GM12878 (cell line): ENCODE measurements around the gene SETBP1. TPM values are rescaled to one million over a fixed set of nuclear protein-coding genes. Genes with fewer than 3 reads are reported as not detected.

Experiments used
- ATF7 ChIP-seq: fragments of 450-650 bp; IDR thresholded peaks from 2 replicates; pipeline ENCODE4 v1.6.1; 2016; ENCODE audit warnings: low read depth, mild to moderate bottlenecking
- DPF2 ChIP-seq: fragments of 450-650 bp; IDR thresholded peaks from 2 replicates; pipeline ENCODE4 v1.6.1; 2017; ENCODE audit warnings: mild to moderate bottlenecking
- HDAC6 ChIP-seq: fragments of 200-600 bp; sonication (generic); IDR thresholded peaks from one replicate; pipeline ENCODE4 v1.8.0; 2017; ENCODE audit warnings: antibody characterized with exemption; ENCODE audit not compliant: unreplicated experiment
- JUND ChIP-seq: IDR thresholded peaks from 2 replicates; pipeline ENCODE4 v1.6.1; 2012; ENCODE audit warnings: low read depth, mild to moderate bottlenecking, low read length, improper control_type of control experiment, moderate library complexity
- MTA2 ChIP-seq: fragments of 450-650 bp; IDR thresholded peaks from 2 replicates; pipeline ENCODE4 v1.6.1; 2016; ENCODE audit warnings: low read depth, mild to moderate bottlenecking, moderate library complexity
- PAX8 ChIP-seq: fragments of 450-650 bp; IDR thresholded peaks from 2 replicates; pipeline ENCODE4 v1.6.1; 2017; ENCODE audit warnings: mild to moderate bottlenecking, moderate library complexity
- PML ChIP-seq: IDR thresholded peaks from 2 replicates; pipeline ENCODE4 v1.6.1; 2012; ENCODE audit warnings: low read length, inconsistent platforms
- POLR2A ChIP-seq: IDR thresholded peaks from 2 replicates; pipeline ENCODE4 v1.6.1; 2011; ENCODE audit warnings: low read depth, mild to moderate bottlenecking, low read length
- POLR2AphosphoS5 ChIP-seq: IDR thresholded peaks from 2 replicates; pipeline ENCODE4 v1.6.1; 2011; ENCODE audit warnings: mild to moderate bottlenecking, low read length, inconsistent platforms
- RAD21 ChIP-seq: IDR thresholded peaks from 2 replicates; pipeline ENCODE4 v1.6.1; 2011; ENCODE audit warnings: mild to moderate bottlenecking, low read depth, low read length, moderate library complexity; ENCODE audit not compliant: insufficient read depth
- RFX5 ChIP-seq: IDR thresholded peaks from 2 replicates; pipeline ENCODE4 v1.6.1; 2011; ENCODE audit warnings: low read depth, low read length, improper control_type of control experiment
- SIN3A ChIP-seq: IDR thresholded peaks from 2 replicates; pipeline ENCODE4 v1.6.1; 2012; ENCODE audit warnings: low read depth, low read length, improper control_type of control experiment
- SMAD5 ChIP-seq: IDR thresholded peaks from 2 replicates; pipeline ENCODE4 v1.6.1; 2016; ENCODE audit warnings: antibody characterized with exemption, low read depth
- ZNF207 ChIP-seq: fragments of 450-650 bp; IDR thresholded peaks from 2 replicates; pipeline ENCODE4 v1.6.1; 2014; ENCODE audit warnings: antibody characterized with exemption, mild to moderate bottlenecking, borderline replicate concordance
- ZNF384 ChIP-seq: IDR thresholded peaks from 2 replicates; pipeline ENCODE4 v1.6.1; 2012; ENCODE audit warnings: low read depth, mild to moderate bottlenecking, low read length, improper control_type of control experiment, borderline replicate concordance
- polyA plus RNA-seq, 11 experiments: library from polyadenylated mRNA; depleted of rRNA in 4 of 11; unstranded in 6 of 11; stranded (reverse) in 5 of 11; fragments of >200 nt; fragmentation: Nextera tagmentation in 4 of 11; fragmentation: Illumina TruSeq in 1 of 11; extraction: Ambion mirVana in 4 of 11; extraction: Trizol in 1 of 11; gene quantifications; 1 replicate in 1 of 11; 2 replicates in 10 of 11; pipeline versions ENCODE4 v1.2.1 to v1.2.3, GENCODE V29; 2011 to 2016; ENCODE audit warnings: inconsistent platforms in 2 of 11, missing spikeins in 2 of 11, low read depth in 1 of 11
- total RNA-seq, 4 experiments: library from RNA; depleted of rRNA in 3 of 4; stranded (reverse); fragments of >200 nt in 3 of 4; fragmentation: Illumina TruSeq in 1 of 4; extraction: Trizol in 1 of 4; gene quantifications; 2 replicates each; pipeline versions ENCODE4 v1.2.1 to v1.2.3, GENCODE V29; 2013 to 2021
- TF ChIP-seq, protein P1 (sequence below): fragments of 450-650 bp; IDR thresholded peaks from 2 replicates; pipeline ENCODE4 v1.6.1; 2016; ENCODE audit warnings: mild to moderate bottlenecking
- TF ChIP-seq, protein P2 (sequence below): IDR thresholded peaks from 2 replicates; pipeline ENCODE4 v1.6.1; 2011; ENCODE audit warnings: low read depth, low read length, improper control_type of control experiment, borderline replicate concordance
- TF ChIP-seq, protein P3 (sequence below): fragments of 450-650 bp; IDR thresholded peaks from 2 replicates; pipeline ENCODE4 v1.6.1; 2016; ENCODE audit warnings: mild to moderate bottlenecking, moderate library complexity, borderline replicate concordance
- TF ChIP-seq, protein P4 (sequence below): IDR thresholded peaks from 2 replicates; pipeline ENCODE4 v1.6.1; 2012; ENCODE audit warnings: improper control_type of control experiment, low read depth, low read length; ENCODE audit not compliant: insufficient replicate concordance

The SETBP1 gene
- total and polyA plus RNA-seq, 10 of the 15 experiments (the other 5 are each of a cell fraction or from before 2014, with no cell fraction given): 0.99 to 29.7 (median 8.3) TPM

DNA sequence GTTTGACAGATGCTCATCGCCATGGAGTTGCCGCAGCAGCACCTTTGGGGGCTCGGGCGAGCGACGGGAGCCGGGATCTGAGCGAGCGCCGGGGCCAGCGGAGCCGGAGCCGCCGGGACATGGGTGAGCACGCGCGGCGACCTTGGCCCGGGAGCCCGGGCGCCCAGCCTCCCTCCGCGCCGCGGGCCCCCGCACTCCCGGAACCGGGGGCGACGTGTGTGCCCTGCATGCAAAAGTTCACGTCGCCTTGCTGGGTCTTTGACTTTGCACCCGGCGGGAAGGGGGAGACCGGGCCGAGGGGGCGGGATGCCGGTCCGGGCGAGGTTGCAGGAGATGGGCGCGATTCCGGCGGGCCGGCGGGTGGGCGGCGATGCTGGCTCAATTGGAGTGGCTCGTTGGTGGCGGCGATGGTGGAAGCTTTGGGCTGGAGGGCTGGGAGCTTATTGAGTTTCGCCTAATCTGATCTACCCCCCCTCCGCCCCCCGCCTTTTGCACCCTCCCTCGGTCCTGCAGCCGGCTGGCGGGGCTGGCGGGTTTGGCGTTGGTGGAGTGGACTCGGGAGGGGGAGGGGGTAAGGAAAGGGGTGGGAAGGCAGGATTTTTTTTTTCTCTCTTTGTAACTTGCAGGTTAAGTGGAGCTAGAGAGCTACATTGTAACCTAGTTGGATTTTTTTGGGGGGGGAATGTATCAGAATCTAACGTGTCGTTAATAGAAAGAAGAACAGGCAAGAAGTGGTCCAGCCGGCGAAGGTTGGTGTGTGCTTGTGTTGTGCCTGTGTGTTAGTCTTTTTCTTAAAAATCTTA, at the start of gene SETBP1 (continued):
- TF ChIP-seq, protein P1, sequence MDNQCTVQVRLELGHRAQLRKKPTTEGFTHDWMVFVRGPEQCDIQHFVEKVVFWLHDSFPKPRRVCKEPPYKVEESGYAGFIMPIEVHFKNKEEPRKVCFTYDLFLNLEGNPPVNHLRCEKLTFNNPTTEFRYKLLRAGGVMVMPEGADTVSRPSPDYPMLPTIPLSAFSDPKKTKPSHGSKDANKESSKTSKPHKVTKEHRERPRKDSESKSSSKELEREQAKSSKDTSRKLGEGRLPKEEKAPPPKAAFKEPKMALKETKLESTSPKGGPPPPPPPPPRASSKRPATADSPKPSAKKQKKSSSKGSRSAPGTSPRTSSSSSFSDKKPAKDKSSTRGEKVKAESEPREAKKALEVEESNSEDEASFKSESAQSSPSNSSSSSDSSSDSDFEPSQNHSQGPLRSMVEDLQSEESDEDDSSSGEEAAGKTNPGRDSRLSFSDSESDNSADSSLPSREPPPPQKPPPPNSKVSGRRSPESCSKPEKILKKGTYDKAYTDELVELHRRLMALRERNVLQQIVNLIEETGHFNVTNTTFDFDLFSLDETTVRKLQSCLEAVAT: peak; percentile 23; the same call in 1 of the 2 replicates
- TF ChIP-seq POLR2A (peak; percentile 62), ATF7 (no peak), RFX5 (no peak), POLR2AphosphoS5 (peak; percentile 65; the same call in 1 of the 2 replicates), JUND (no peak), SMAD5 (no peak), MTA2 (no peak), SIN3A (no peak), ZNF207 (0 out of 2 replicates have a peak, but pooled peaks have one; percentile 64), RAD21 (peak; percentile 26; the same call in 1 of the 2 replicates), PML (no peak), ZNF384 (peak; percentile 49; the same call in 1 of the 2 replicates), PAX8 (no peak), DPF2 (peak; percentile 63), HDAC6 (peak; percentile 80)
- TF ChIP-seq, protein P2, sequence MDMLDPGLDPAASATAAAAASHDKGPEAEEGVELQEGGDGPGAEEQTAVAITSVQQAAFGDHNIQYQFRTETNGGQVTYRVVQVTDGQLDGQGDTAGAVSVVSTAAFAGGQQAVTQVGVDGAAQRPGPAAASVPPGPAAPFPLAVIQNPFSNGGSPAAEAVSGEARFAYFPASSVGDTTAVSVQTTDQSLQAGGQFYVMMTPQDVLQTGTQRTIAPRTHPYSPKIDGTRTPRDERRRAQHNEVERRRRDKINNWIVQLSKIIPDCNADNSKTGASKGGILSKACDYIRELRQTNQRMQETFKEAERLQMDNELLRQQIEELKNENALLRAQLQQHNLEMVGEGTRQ: no peak
- TF ChIP-seq, protein P3, sequence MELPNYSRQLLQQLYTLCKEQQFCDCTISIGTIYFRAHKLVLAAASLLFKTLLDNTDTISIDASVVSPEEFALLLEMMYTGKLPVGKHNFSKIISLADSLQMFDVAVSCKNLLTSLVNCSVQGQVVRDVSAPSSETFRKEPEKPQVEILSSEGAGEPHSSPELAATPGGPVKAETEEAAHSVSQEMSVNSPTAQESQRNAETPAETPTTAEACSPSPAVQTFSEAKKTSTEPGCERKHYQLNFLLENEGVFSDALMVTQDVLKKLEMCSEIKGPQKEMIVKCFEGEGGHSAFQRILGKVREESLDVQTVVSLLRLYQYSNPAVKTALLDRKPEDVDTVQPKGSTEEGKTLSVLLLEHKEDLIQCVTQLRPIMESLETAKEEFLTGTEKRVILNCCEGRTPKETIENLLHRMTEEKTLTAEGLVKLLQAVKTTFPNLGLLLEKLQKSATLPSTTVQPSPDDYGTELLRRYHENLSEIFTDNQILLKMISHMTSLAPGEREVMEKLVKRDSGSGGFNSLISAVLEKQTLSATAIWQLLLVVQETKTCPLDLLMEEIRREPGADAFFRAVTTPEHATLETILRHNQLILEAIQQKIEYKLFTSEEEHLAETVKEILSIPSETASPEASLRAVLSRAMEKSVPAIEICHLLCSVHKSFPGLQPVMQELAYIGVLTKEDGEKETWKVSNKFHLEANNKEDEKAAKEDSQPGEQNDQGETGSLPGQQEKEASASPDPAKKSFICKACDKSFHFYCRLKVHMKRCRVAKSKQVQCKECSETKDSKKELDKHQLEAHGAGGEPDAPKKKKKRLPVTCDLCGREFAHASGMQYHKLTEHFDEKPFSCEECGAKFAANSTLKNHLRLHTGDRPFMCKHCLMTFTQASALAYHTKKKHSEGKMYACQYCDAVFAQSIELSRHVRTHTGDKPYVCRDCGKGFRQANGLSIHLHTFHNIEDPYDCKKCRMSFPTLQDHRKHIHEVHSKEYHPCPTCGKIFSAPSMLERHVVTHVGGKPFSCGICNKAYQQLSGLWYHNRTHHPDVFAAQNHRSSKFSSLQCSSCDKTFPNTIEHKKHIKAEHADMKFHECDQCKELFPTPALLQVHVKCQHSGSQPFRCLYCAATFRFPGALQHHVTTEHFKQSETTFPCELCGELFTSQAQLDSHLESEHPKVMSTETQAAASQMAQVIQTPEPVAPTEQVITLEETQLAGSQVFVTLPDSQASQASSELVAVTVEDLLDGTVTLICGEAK: no peak
- TF ChIP-seq, protein P4, sequence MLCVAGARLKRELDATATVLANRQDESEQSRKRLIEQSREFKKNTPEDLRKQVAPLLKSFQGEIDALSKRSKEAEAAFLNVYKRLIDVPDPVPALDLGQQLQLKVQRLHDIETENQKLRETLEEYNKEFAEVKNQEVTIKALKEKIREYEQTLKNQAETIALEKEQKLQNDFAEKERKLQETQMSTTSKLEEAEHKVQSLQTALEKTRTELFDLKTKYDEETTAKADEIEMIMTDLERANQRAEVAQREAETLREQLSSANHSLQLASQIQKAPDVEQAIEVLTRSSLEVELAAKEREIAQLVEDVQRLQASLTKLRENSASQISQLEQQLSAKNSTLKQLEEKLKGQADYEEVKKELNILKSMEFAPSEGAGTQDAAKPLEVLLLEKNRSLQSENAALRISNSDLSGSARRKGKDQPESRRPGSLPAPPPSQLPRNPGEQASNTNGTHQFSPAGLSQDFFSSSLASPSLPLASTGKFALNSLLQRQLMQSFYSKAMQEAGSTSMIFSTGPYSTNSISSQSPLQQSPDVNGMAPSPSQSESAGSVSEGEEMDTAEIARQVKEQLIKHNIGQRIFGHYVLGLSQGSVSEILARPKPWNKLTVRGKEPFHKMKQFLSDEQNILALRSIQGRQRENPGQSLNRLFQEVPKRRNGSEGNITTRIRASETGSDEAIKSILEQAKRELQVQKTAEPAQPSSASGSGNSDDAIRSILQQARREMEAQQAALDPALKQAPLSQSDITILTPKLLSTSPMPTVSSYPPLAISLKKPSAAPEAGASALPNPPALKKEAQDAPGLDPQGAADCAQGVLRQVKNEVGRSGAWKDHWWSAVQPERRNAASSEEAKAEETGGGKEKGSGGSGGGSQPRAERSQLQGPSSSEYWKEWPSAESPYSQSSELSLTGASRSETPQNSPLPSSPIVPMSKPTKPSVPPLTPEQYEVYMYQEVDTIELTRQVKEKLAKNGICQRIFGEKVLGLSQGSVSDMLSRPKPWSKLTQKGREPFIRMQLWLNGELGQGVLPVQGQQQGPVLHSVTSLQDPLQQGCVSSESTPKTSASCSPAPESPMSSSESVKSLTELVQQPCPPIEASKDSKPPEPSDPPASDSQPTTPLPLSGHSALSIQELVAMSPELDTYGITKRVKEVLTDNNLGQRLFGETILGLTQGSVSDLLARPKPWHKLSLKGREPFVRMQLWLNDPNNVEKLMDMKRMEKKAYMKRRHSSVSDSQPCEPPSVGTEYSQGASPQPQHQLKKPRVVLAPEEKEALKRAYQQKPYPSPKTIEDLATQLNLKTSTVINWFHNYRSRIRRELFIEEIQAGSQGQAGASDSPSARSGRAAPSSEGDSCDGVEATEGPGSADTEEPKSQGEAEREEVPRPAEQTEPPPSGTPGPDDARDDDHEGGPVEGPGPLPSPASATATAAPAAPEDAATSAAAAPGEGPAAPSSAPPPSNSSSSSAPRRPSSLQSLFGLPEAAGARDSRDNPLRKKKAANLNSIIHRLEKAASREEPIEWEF: no peak
